GM21447 (cell line): ENCODE results near the gene DLD.
A peak's percentile ranks its signal among the peaks of the same experiment; 100 is the strongest.
"Not testable (repeated sequence)": the region's sequence is repeated elsewhere in the genome, so short reads cannot be mapped to it uniquely, and the experiment has no call there.

Source experiments
- ATAC-seq: cut with Tn5 transposase; IDR thresholded peaks from one replicate; pipeline ENCODE4 v1.9.1; 2021; ENCODE audit not compliant: unreplicated experiment

DLD gene

DNA sequence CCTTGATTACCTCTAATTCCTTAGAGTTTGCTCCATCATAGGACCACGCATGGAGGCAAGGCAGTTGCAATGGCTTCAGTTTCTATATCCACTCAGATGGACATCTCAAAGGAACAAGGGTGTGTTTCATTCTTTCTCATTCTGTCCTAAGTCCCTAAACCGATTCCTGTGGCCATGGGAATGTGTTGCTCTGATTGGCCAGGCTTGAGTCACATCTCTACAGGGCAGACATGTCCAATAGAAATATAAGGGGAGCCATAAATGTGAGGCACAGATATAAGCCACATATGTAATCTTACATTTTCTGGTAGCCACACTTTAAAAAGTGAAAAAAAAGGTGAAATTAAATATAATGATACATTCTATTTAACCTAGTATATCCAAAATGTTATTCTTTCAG is 16.9 kb upstream of the DLD start:
- no peak for ATAC-seq

- peak; percentile 70 for ATAC-seq
Measured at GRCh38 chr7:107874605-107875446, 16.2 kb upstream of the DLD start.

DNA sequence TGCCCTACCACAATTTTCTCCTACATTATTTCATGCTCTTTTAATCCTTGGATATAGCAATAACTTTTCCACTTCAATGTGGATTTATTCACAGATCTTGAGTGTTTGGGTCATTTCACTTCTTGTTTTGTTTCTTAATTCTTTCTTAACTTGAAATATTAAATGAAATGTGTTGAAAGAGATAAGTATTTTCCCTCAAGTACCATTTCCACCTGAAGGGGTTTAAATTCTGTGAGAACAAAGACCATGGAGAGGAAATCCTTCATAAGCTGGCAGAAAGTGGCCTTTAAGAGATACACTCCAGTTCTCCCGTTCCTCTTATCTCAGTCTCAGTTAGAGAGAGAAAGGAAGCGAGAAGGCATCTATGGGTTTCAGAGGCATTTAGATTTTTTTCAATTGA is 14.1 kb upstream of the DLD start:
- no peak for ATAC-seq

- no peak for ATAC-seq
Measured at GRCh38 chr7:107877731-107878382, 13.1 kb upstream of the DLD start.

DNA sequence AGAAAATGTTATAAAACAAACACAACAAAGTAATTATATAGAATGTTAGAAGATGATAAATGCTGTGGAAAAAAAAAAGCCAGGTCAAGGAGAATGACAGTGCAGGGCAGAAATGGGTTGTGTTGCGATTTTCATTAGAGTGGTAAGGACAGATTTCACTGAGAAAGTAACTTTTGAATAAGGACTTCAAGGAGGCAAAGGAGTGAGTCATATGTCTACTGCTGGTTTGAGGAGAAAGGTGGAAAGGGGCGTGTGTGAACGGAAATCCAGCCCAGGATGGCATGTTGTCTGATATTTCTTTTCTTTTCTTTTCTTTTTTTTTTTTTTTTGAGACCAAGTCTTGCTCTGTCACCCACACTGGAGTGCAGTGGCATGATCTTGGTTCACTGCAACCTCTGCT is 12.3 kb upstream of the DLD start:
- no peak for ATAC-seq

- peak; percentile 60 for ATAC-seq
Measured at GRCh38 chr7:107879400-107880035, 11.5 kb upstream of the DLD start.

GRCh38 chr7:107882766-107883165 is 8.2 kb upstream of the DLD start:
- no peak for ATAC-seq

DNA sequence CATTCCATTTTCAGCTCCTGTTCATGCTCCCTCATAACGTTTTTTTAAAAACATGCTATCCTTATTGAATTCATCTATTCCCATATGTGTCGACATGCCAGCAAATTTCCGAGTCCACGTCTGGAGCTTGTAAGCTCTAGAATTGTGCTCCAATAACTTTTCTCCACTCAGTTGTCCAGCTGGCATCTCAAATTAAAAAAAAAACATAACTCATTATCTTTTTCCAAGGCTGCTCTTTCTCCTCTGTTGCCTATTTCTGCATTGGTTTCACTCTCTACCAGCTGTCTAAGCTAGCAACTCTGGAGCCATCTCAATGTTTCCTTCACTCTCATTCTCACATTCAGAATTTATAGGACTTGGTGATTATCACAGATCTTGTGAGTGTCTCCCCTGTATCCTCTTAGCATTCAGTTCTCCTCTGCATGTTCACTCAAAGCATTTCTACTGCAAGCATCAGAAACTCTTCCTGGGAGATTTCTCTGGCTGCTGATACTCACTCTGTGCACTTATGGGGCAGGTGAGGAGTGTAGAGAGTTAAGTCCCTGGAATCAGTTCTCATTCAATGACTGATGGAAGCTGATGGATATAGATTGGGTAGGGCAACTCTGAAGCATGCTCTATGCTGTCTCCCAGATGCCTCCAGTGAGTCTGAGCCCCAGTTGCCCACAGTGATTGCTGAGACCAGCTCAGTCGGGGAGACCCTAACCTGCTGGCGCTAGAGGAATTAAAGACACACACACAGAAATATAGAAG is 6.7 kb upstream of the DLD start:
- ATAC-seq = no peak

GRCh38 chr7:107887827-107888226 is 3.2 kb upstream of the DLD start:
- ATAC-seq = not testable (repeated sequence)

DNA sequence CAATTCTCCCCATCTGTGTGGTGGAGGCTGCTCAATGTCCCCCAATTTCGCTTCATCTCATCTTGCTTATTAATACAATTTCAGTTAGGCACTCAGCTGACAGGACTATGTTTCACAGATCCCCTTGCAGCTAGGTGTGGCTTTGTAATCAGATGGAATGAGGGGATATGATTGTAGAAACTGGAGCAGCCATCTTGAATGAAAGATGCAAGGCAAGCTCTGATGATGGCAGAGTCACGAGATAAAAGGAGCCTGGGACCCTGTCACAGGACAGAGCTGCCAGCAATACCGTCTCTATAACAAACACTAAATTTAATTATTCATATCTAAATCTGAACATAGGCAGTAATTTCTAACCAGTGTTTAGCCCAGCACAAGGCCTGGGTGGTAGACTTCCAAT is 991 bp upstream of the DLD start:
- no peak for ATAC-seq

DNA sequence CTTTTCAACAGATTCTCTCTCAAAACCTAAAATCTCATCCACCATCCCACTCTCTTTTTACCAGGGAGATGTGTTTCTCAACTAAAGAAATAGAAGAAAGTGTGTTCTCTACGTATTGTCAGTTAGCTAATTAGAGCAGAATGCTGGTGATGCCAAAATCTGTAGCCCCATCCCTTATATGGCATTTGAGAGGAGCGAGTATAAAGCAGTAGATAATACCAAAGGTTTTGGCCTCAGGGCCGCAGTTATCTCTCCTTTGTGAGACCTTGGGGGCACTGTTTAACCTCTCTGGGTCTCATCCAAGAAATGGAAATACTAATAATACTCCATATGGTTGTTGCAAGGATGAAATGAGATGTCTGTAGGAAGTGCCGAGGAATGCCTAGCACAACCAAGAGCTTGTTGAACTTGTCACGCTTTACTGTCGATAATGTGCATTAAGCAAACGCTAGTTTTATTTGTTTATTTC is 456 bp upstream of the DLD start:
- ATAC-seq = no peak

DNA sequence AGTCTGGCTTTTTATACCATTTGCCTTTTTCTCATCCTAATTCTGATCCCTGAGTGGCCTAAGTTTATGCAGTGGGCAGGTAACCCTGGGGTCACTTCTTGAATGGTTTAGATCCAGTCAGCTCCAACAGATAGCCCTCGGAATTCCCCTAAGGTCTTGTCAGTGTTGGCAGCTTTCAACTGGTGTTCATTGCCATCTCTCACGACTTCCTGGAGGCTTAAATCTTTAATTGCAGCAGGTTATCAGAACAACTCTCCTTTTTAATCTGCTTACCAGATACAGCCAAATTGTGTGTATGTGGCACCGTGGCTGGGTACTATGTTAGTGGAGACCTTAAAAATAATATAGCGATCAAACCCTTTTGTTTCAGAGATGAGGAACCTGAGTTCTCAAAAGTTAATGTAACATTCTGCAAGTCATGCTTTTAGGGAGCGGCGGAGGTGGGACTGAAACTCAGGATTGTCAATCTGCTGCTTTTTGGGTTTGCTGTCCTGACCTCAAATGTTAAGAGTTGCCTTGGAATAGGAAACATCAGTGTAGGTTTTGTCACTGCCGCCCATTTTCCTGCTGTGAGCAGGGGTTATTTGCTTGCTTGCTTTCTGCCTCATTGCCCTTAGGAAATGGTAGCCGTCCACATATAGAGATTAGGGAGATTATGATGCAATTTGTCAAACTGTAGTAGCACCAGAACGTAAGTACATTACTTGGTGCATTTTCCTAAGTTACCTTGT is 818 bp downstream of the DLD start:
- peak; percentile 29 for ATAC-seq

DNA sequence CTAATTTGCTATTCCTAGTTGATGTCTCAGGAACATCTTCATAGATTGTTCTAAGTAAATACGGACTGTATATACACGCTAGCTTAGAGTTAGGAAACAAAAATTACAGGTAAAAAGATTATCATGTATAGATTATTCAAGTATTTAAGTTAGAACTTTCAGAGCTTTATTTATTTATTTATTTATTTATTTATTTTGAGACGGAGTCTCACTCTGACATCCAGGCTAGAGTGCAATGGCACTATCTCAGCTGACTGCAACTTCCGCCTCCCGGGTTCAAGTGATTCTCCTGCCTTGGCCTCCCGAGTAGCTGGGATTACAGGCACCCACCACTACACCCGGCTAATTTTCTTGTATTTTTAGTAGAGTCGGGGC is 1.4 kb downstream of the DLD start:
- ATAC-seq = not testable (repeated sequence)

DNA sequence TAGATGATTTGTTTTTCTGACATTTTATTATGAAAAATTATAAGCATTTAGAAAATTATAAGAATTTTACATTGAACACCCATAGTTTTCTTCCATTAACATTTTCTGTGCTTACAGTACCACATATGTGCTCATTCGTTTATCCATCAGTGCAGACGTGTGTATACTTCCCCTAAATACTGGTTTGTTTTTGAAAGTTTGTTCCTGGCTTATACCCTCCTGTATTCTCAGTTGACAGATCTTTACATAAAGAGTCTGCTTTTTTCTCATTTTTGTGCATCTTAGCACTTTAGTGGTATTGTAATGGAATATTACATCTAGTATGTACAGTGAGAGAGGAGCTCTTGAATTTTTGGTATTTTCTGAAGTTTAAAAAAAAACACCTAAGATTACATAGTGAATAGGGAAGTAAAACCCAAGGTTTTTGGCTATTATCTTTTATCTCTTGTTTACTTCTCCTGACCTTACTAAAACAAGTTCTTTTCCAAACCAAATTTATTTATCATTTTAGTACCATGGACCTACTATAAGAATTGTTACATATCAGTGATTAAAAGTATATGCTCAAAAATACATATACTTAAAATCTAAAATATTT is 8.1 kb downstream of the DLD start:
- no peak for ATAC-seq

DNA sequence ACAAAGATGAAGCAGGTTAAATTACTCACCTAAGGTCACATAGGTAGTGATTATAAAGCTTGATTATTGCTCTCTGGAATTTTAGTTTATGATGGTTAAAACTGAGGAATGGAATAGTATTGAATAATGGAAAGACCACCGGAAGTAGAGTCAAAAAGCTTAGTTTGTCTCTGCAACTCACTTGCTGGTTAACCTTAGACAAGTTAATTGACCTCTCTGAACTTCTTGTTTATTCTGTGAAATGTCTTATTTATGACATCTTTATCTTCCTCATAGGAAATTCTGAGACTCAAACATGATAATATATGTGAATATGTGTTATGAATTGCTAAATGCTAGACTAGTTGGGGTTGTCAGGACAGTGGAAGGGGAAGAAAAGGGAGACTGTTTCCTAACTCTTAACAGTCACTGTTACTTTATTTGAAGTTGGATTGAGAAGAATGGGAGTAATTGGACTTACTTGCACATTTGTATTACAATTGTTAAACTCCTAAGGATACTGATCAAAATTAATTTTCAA is 9.6 kb downstream of the DLD start:
- ATAC-seq = no peak

DNA sequence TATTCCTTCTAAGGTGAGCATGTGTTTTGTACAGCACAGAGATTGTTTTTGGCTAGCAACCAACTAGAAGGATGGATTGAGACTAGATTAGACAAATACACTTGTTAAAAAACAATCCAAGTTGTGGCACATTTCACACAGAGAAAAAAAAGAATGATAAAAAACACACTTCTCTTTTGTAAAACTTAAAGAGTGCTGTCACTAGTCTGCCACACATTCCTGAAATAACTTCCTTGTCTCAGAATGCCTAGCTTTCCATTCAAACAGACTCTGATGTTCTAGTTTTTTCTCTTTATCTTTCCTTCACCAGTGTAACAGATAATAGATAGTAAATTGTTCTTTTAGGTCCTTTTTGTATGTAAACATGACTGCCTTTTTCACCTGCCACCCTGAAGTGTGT is 11.4 kb downstream of the DLD start:
- no peak for ATAC-seq

DNA sequence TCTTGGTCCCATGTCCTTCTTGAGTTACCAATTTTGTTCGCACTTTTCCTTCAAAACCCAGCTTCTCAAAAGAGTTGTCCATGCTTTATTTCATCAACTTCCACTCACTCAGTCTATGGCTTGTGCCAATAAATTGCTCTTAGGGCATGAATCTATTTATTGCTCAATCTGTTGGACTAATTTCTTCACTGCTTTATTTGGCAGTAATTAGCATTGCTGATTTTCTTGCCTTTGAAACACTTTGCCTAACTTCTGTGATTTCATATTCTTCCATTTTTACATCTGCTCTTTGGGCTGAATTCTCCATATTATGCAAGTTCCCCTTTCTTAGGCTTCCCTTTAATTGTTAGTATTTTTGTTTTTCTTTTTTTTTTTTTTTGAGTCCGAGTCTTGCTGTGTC is 16.8 kb downstream of the DLD start:
- no peak for ATAC-seq

DNA sequence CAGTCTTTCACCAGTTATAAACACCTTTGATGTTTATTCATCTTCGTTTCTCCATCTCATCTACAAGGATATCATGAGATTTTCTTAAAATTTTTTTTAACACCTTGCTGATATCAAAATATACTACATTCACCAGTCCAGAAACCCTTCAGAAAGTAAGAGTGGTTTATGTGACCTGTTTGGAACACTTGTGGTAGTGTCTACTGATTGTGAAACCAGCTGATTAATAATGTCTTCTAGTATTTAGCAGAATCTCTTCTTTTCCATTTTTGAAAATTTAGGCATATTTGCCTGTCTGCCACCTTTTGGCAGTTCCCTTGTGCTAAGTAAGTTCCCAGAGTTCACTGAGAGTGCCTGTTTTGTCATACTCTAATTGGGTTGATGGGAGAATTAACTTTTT is 18.5 kb downstream of the DLD start:
- ATAC-seq = no peak

- ATAC-seq = no peak
Measured at GRCh38 chr7:107911981-107912380, 21.0 kb downstream of the DLD start.

- no peak for ATAC-seq
Measured at GRCh38 chr7:107913851-107914250, 22.9 kb downstream of the DLD start.
